Lower leg skin (tissue), 4 donors: ENCODE measurements around the gene MYO3B. TPM values are rescaled to one million over a fixed set of nuclear protein-coding genes. Genes with fewer than 3 reads are reported as not detected.

ENCODE experiments used
- DNase-seq, 2 donors: peaks; one replicate each; pipeline ENCODE4 v3.0.0-alpha.2; 2019; ENCODE audit warnings: low spot score in 2 of 2
- H3K4me3 ChIP-seq: fragments of 200-600 bp; sonication (generic); 2 replicates; pipeline ENCODE4 v1.5.1; 2017; ENCODE audit warnings: mild to moderate bottlenecking, low read depth; ENCODE audit not compliant: poor library complexity, severe bottlenecking
- POLR2A ChIP-seq, 2 donors: fragments of 450-650 bp; IDR thresholded peaks; one replicate each; pipeline ENCODE4 v1.6.1; 2016 to 2017; ENCODE audit warnings: antibody characterized with exemption in 2 of 2, mild to moderate bottlenecking in 1 of 2, moderate library complexity in 1 of 2
- WGBS, 2 donors: methylation state at CpG; one replicate each; pipeline ENCODE4 v1.1.5; 2018; 5-methylcytosine and 5-hydroxymethylcytosine counted together
- intact Hi-C: fragments of 100-400 bp; cut with DNase I; formaldehyde crosslinking; loops from one replicate; pipeline ENCODE4 v1.15.0; 2023; ENCODE audit warnings: low total_unique reads
- total RNA-seq, 4 donors: library from RNA; depleted of rRNA; stranded (reverse); fragments of >200 nt; gene quantifications; one replicate each; pipeline ENCODE4 v1.1.0, GENCODE V29; 2016
- TF ChIP-seq, protein P1 (sequence below), 3 donors: fragments of 450-650 bp; IDR thresholded peaks; one replicate each; pipeline ENCODE4 v1.5.1; 2016; ENCODE audit warnings: antibody characterized with exemption in 3 of 3, mild to moderate bottlenecking in 3 of 3, moderate library complexity in 2 of 3

The MYO3B gene
- total RNA-seq, 4 donors from 2014 or later: 0.17 to 0.81 (median 0.66) TPM

GRCh38 chr2:170553748-170554147 is 375.8 kb downstream of the MYO3B start:
- TF ChIP-seq, protein P1, sequence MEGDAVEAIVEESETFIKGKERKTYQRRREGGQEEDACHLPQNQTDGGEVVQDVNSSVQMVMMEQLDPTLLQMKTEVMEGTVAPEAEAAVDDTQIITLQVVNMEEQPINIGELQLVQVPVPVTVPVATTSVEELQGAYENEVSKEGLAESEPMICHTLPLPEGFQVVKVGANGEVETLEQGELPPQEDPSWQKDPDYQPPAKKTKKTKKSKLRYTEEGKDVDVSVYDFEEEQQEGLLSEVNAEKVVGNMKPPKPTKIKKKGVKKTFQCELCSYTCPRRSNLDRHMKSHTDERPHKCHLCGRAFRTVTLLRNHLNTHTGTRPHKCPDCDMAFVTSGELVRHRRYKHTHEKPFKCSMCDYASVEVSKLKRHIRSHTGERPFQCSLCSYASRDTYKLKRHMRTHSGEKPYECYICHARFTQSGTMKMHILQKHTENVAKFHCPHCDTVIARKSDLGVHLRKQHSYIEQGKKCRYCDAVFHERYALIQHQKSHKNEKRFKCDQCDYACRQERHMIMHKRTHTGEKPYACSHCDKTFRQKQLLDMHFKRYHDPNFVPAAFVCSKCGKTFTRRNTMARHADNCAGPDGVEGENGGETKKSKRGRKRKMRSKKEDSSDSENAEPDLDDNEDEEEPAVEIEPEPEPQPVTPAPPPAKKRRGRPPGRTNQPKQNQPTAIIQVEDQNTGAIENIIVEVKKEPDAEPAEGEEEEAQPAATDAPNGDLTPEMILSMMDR (IDR thresholded peaks at IDR 0.05): no peak
- no peak for TF ChIP-seq POLR2A (IDR thresholded peaks at IDR 0.05)
- 52 to 56% methylated on average over 4 of the region's 4 CpGs for WGBS, 2 donors
- H3K4me3 ChIP-seq: no peak overlapping the region
- DNase-seq: no peak
- intact Hi-C loops: no loop called here

DNA sequence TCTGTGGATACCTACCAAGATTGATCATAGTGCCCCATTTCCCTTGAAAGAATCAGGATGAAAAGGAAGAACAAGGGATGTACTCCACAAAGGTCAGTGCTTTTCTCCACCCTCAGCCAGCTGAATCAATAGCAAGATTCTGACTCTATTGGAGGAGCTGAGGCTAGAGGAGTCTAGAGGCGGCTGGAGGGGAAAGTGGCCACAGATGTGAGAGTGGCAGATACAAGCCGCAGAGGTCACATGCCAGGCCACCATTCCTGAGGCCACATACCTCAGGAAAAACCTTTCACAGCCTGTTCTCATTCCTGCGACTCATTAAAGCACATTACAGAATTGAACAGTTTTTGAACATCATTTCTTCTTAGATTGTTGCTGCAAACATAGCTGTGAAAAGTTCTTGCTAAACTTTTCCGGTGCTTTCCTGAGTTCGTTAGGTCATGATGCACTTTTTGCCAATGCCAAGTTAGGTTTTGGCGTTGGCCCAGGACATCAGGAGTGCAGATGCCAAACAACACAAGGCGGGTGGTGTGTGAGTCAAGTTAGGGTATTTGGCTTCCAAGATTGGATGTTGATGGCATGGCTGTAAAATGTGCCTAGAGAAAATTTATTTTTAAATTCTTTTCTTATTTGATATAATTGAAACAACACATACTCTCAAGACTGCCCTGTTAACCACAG is 376.5 kb downstream of the MYO3B start:
- DNase-seq: peak; percentile 71 to 92
- intact Hi-C loops: no loop called here
- no peak overlapping the region for H3K4me3 ChIP-seq
- WGBS, 2 donors: 24 to 33% methylated on average over 7 of the region's 7 CpGs
- TF ChIP-seq, protein P1 (IDR thresholded peaks at IDR 0.05): no peak
- no peak for TF ChIP-seq POLR2A (IDR thresholded peaks at IDR 0.05)

DNA sequence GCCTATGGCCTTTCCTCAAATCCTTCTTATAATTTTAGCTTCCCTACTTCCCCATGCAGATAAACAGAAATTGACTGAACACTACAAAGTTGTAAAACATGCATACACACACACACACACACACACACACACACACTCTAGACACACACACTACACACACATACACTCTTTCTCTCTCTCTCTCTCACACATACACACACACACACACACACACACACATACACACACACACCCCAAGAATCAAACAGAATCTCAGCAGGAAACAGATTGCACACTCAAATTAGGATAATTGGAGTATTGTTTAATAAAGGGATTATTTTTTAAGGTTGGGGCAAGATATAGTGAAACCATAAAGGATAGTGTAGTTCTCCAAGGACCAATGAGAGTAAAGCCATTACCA is 385.0 kb downstream of the MYO3B start:
- no peak for DNase-seq
- no peak for TF ChIP-seq POLR2A (IDR thresholded peaks at IDR 0.05)
- TF ChIP-seq, protein P1 (IDR thresholded peaks at IDR 0.05): no peak
- H3K4me3 ChIP-seq: no peak overlapping the region
- intact Hi-C loops: no loop called here

DNA sequence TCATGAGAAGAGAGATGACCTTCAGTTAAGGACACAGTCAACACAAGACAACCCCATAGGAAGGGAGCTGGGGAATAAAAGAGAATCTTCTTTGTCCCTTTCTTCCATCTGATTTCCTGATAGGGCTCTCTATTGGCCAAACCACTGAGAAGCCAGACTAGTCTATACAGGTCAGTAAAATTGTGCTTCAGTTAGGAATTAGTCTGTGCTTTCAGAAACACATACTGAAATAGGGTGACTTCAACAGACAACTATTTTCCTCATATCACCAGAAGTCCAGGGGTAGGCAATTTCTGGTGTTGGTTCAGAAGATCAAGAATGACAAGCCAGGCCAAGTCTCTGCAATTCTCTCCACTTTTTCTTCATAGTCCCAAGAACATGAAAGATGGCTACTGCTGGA is 385.5 kb downstream of the MYO3B start:
- H3K4me3 ChIP-seq: no peak overlapping the region
- intact Hi-C loops: no loop called here
- TF ChIP-seq POLR2A (IDR thresholded peaks at IDR 0.05): no peak
- TF ChIP-seq, protein P1 (IDR thresholded peaks at IDR 0.05): no peak
- DNase-seq: no peak

DNA sequence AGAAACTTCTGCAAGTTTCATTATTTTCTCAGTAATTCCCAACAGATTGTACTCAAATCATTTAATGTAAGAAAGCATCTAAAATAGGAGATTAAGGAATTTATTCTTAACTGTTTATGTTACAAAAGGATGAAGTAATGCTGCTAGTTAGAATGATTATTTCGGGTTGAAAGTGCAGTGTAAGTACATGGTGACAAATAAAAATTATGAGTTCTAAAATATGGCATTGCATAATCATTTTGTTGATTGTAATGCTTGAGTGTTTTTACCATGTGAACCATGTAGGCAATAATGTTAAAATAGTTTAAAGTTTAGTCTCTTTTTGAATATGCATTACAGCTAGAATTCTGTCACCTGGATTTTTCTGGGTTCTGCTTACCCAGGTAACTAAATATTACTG is 388.2 kb downstream of the MYO3B start:
- DNase-seq: no peak
- H3K4me3 ChIP-seq: no peak overlapping the region
- intact Hi-C loops: no loop called here
- TF ChIP-seq, protein P1 (IDR thresholded peaks at IDR 0.05): no peak
- no peak for TF ChIP-seq POLR2A (IDR thresholded peaks at IDR 0.05)
- 50 to 58% methylated on average over 1 of the region's 1 CpG for WGBS, 2 donors

DNA sequence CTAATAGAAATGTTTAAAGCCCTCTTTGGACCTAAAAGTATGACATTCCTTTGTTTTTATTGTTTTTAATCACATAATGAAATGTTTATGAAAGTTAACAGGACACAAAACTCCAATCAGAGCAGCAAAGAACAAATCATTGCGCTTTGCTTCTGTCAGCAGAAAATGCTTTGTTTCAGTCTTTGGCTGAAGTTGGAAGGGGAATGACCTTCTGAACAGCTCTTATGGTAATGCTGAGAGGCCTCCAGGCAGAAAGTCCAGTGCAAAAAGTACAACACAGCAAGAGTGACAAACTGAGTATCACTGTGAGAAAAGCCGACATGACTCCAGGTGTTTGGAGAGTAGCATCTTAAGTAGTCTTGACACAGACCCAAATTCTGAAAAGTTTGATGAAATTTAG is 389.5 kb downstream of the MYO3B start:
- H3K4me3 ChIP-seq: no peak overlapping the region
- WGBS, 2 donors: 83 to 90% methylated on average over 2 of the region's 2 CpGs
- intact Hi-C loops: no loop called here
- no peak for TF ChIP-seq POLR2A (IDR thresholded peaks at IDR 0.05)
- TF ChIP-seq, protein P1 (IDR thresholded peaks at IDR 0.05): no peak
- no peak for DNase-seq
